AG10803 (cell line): Measurements from ENCODE around the gene ACOT7.

ENCODE experiments used
- DNase-seq: peaks from one replicate; pipeline ENCODE4 v3.0.0; 2010; ENCODE audit warnings: low read depth
- H3K4me3 ChIP-seq: 2 replicates; pipeline ENCODE4 v1.5.1; 2011; ENCODE audit warnings: mild to moderate bottlenecking, low read length, control low read depth
- CTCF ChIP-seq: conservative IDR thresholded peaks from 2 replicates; pipeline ENCODE4 v1.5.1; 2011; ENCODE audit warnings: mild to moderate bottlenecking, low read length, control low read depth, inconsistent platforms

Gene ACOT7

GRCh38 chr1:6287029-6287428, 106.5 kb downstream of the ACOT7 start:
- no peak overlapping the region for H3K4me3 ChIP-seq
- no peak for TF ChIP-seq CTCF
- DNase-seq = no peak

- no peak overlapping the region for H3K4me3 ChIP-seq
- TF ChIP-seq CTCF = no peak
- DNase-seq = no peak
Measured at GRCh38 chr1:6286266-6286665, 107.3 kb downstream of the ACOT7 start.

DNA sequence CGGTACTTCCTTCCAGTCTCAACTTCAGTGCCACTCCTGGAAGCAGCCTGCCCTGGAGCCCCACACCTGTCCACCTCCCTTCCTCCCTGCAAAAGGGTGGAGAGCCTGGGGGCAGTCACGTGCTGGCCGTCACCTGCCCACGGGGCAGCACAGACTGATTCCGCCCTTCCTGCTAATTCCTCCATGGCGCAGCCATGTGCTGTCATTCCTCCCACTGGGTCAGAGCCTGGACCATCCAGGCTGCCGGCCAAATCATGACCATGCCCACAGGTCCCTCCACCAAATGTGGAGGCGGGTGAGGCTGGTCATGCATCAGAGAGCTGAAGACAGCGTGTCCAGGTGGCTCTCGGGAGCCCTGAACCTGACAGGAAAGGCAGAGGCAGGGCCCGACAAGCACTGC, 108.2 kb downstream of the ACOT7 start:
- no peak for DNase-seq
- TF ChIP-seq CTCF = no peak
- H3K4me3 ChIP-seq = no peak overlapping the region

- DNase-seq = no peak
- H3K4me3 ChIP-seq = no peak overlapping the region
- TF ChIP-seq CTCF = no peak
Measured at GRCh38 chr1:6282577-6283270, 110.8 kb downstream of the ACOT7 start.

GRCh38 chr1:6281511-6282402, 111.8 kb downstream of the ACOT7 start:
- no peak overlapping the region for H3K4me3 ChIP-seq
- no peak for TF ChIP-seq CTCF
- no peak for DNase-seq

- no peak overlapping the region for H3K4me3 ChIP-seq
- DNase-seq = no peak
- TF ChIP-seq CTCF = peak; percentile 53
Measured at GRCh38 chr1:6280761-6281451, 112.7 kb downstream of the ACOT7 start.
